Astrocyte of the spinal cord (primary cell): ENCODE measurements around the gene ZBTB8B.
"Not testable (repeated sequence)": the region's sequence is repeated elsewhere in the genome, so short reads cannot be mapped to it uniquely, and the experiment has no call there.

Source experiments
- DNase-seq: peaks from one replicate; pipeline ENCODE4 v3.0.0; 2011; ENCODE audit warnings: low read depth, low spot score
- H3K4me3 ChIP-seq: 2 replicates; pipeline ENCODE4 v1.5.1; 2011; ENCODE audit warnings: low read depth, mild to moderate bottlenecking, low read length, moderate library complexity
- CTCF ChIP-seq: IDR thresholded peaks from 2 replicates; pipeline ENCODE4 v1.5.1; 2012; ENCODE audit warnings: low read depth, mild to moderate bottlenecking, low read length, inconsistent platforms
- in situ Hi-C: cut with HindIII; loops from 2 replicates; pipeline ENCODE4 v1.10.0; 2017; ENCODE audit warnings: low sequenced_read_pairs

Gene ZBTB8B

DNA sequence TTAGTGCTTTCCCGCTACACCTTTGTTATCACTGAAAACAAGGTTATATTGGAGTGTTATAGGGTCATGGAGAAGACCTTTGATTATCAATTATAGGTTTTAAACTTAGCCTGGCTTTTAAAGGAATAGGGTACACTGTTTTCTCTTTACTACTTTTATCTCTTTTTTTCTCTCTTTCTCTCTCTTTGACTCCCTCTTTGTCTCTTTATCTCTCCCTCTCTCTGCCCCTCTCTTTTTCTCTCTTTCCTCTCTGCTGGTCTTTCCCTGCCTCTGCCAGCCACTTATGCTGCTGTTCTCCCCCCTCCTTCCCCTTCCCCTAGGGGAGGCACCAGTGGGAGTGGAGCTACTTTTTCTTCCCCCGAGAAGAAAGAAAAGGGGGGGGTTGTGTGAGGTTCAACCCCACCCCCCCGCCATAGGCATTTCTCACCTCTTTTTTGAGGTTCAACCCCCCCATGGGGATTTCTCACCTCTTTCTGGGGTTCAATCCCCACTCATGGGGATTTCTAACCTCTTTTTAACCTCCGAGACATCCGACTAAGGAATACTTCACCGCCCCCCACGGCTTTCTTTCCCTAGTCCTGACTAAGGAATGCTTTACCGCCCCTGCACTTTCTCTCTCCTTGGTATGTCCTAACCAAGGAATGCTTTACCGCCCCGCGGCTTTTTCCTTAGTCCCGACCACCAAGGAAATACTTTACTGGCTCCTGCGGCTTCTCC lies 17.2 kb upstream of the ZBTB8B start:
- TF ChIP-seq CTCF, result no peak
- in situ Hi-C loops, result no loop called here
- peak; percentile 74 for DNase-seq
- H3K4me3 ChIP-seq, result peak overlapping the region; percentile 35

DNA sequence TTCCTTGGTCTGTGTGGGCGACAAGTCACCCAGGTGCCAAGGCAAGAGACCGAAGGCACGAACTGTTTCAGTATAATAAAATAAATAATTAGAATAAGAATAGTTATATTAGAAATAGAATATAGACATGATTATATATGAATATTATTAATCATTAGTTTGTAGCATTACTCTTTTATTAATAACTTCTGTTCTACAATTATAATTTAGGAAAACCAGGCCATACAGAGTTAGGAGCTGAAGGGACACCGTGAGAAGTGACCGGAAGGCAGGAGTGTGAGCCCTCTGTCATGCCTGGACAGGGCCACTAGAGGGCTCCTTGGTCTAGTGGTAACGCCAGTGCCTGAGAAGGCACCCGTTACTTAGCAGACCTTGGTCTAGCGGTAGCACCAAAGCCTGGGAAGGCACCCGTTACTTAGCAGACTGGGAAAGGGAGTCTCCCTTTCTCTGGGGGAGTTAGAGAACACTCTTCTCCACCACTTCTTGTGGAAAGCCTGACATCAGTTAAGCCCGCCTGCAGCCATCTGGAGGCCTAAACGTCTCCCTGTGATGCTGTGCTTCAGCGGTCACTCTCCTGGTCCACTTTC lies 16.6 kb upstream of the ZBTB8B start:
- DNase-seq, result peak; percentile 76
- TF ChIP-seq CTCF, result peak; percentile 84
- in situ Hi-C loops, result not testable (repeated sequence)
- H3K4me3 ChIP-seq, result peak overlapping the region; percentile 35

DNA sequence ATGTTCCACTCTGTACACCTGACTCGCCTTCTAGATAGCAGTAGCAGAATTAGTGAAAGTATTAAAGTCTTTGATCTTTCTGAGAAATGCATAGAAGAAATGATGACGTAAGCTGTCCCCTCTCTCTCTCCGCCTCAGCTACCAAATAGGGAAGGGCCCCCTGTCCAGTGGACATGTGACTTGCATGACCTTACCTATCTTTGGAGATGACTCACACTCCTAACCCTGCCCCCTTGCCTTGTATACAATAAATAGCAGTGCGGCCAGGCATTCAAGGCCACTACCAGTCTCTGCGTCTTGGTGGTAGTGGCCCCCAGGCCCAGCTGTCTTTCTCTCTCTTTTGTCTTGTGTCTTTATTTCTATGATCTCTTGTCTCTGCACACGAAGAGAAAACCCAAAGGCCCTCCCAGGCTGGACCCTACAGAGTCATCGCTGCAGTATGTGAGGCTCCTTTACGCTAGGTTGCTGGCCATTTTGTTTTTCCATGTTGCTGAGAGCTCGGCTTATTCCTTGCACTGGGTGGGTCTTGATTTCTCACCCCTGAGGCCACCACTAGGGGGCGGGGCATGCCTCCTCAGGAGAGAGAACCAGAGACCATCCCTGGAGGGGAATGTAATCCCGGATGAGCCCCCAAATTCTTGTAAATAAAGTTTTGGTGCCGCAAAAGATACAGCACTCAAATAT lies 16.0 kb upstream of the ZBTB8B start:
- DNase-seq, result no peak
- peak; percentile 18 for TF ChIP-seq CTCF
- H3K4me3 ChIP-seq, result no peak overlapping the region
- in situ Hi-C loops, result no loop called here

DNA sequence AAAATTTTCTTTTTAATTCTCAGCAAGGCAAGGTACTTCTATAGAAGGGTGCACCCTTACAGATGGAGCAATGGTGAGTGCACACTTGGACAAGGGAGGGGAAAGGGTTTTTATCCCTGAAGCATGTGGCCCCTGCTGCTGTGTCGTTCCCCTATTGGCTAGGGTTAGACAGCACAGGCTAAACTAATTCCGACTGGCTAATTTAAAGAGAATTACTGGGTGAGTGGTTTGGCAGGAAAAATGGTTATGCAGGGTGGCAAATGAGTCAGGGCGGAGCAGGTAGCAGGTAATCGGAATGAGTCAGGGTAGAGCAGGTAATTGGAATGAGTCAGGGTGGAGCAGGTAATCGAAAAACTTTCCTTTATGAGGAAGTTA lies 15.4 kb upstream of the ZBTB8B start:
- H3K4me3 ChIP-seq, in situ Hi-C loops, DNase-seq: not testable (repeated sequence)

GRCh38 chr1:32454726-32455125 lies 10.1 kb upstream of the ZBTB8B start:
- in situ Hi-C loops, result no loop called here
- no peak for DNase-seq
- no peak for TF ChIP-seq CTCF
- H3K4me3 ChIP-seq, result no peak overlapping the region

DNA sequence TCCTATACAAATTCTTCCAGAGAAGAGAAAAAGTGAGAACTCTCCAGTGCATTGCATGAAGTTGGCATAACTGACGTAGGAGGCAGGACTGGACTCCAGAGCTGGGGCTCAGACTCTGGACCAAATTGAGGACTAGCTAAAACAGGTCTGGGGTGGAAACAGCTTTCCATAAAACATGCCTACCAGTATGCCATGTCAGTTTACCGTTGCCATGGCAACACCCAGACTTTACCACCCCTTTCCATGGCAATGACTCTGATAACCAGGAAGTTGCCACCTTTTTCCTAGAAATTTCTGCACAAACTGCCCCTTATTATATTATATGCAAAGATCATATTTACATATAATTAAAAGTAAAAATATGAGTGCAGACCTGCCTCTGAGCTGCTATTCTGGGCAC lies 8.9 kb upstream of the ZBTB8B start:
- in situ Hi-C loops, result no loop called here
- no peak overlapping the region for H3K4me3 ChIP-seq
- no peak for TF ChIP-seq CTCF
- no peak for DNase-seq

DNA sequence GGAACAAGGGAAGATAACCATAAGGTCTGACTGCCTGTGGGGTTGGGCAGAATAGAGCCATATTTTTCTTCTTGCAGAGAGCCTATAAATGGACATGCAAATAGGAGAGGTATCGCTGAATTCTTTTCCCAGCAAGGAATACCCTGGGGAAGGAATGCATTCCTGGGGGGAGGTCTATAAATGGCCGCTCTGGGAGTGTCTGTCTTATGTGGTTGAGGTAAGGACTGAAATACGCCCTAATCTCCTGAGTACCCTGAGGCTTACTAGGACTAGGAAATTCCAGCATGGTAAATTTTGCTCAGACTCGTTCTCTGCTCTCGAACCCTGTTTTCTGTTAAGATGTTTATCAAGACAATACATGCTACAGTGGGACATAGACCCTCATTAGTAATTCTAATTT lies 6.1 kb upstream of the ZBTB8B start:
- in situ Hi-C loops, DNase-seq, H3K4me3 ChIP-seq: not testable (repeated sequence)

GRCh38 chr1:32462977-32463376 lies 1.9 kb upstream of the ZBTB8B start:
- in situ Hi-C loops, DNase-seq, H3K4me3 ChIP-seq: not testable (repeated sequence)
